Common myeloid progenitor, CD34-positive (primary cell): Measurements from ENCODE around the gene GNA14.

Source experiments
- CTCF ChIA-PET: fragments of 350-600 bp; sonication (Branson Sonifier 250); formaldehyde crosslinking; loops from one replicate; lab custom pipeline; 2021; ENCODE audit warnings: antibody characterized with exemption; lab: Charles Lee
- POLR2A ChIA-PET: fragments of 350-600 bp; sonication (Branson Sonifier 250); formaldehyde crosslinking; loops from one replicate; lab custom pipeline; 2021; ENCODE audit warnings: antibody characterized with exemption; lab: Charles Lee
- DNase-seq, 3 donors: peaks; one replicate each; pipeline versions ENCODE4 v3.0.0 to v3.0.0-alpha.2; 2013
- H3K27ac ChIP-seq, 2 experiments: 1 replicate in 1 of 2; 2 replicates in 1 of 2; pipeline ENCODE4 v1.7.0; 2013; ENCODE audit warnings: inconsistent platforms in 2 of 2, low read length in 2 of 2, mild to moderate bottlenecking in 2 of 2, low read depth in 1 of 2, moderate library complexity in 1 of 2; ENCODE audit not compliant: severe bottlenecking in 2 of 2, insufficient read depth in 1 of 2, poor library complexity in 1 of 2
- H3K27me3 ChIP-seq, 5 experiments: replicated peaks in 2 of 5; 1 replicate in 3 of 5; 2 replicates in 2 of 5; pipeline versions ENCODE4 v1.6.1 to v1.7.0; 2013; ENCODE audit warnings: low read length in 4 of 5, mild to moderate bottlenecking in 2 of 5, moderate library complexity in 2 of 5, inconsistent platforms in 1 of 5; ENCODE audit not compliant: insufficient read depth in 5 of 5, control insufficient read depth in 4 of 5
- H3K36me3 ChIP-seq, 4 experiments: 1 replicate in 2 of 4; 2 replicates in 2 of 4; pipeline versions ENCODE4 v1.6.1 to v1.7.0; 2013; ENCODE audit warnings: low read length in 3 of 4, control low read depth in 1 of 4, mild to moderate bottlenecking in 1 of 4; ENCODE audit not compliant: control insufficient read depth in 4 of 4, insufficient read depth in 4 of 4
- H3K4me1 ChIP-seq, 4 experiments: 1 replicate in 3 of 4; 2 replicates in 1 of 4; pipeline versions ENCODE4 v1.6.1 to v1.7.1; 2013; ENCODE audit warnings: low read length in 3 of 4, mild to moderate bottlenecking in 3 of 4, control low read depth in 1 of 4, inconsistent platforms in 1 of 4, moderate library complexity in 1 of 4; ENCODE audit not compliant: control insufficient read depth in 4 of 4, insufficient read depth in 4 of 4; ENCODE audit errors: control extremely low read depth in 1 of 4
- H3K4me3 ChIP-seq, 7 experiments: 1 replicate in 4 of 7; 2 replicates in 3 of 7; pipeline versions ENCODE4 v1.5.1 to v1.7.0; 2013; ENCODE audit warnings: mild to moderate bottlenecking in 7 of 7, low read length in 6 of 7, moderate library complexity in 6 of 7, inconsistent platforms in 2 of 7, low read depth in 2 of 7, control low read depth in 1 of 7; ENCODE audit not compliant: insufficient read depth in 4 of 7, control insufficient read depth in 1 of 7; ENCODE audit errors: extremely low read depth in 1 of 7
- H3K9me3 ChIP-seq, 5 experiments: 1 replicate in 4 of 5; 2 replicates in 1 of 5; pipeline versions ENCODE4 v1.6.1 to v1.7.1; 2013; ENCODE audit warnings: low read length in 4 of 5, mild to moderate bottlenecking in 2 of 5, inconsistent platforms in 1 of 5, low read depth in 1 of 5, moderate library complexity in 1 of 5; ENCODE audit not compliant: control insufficient read depth in 4 of 5, insufficient read depth in 2 of 5; ENCODE audit errors: control extremely low read depth in 1 of 5
- whole genome bisulfite sequencing: methylation state at CpG from one replicate; pipeline ENCODE4 v1.1.5; 2013; ENCODE audit not compliant: insufficient coverage; 5-methylcytosine and 5-hydroxymethylcytosine counted together

GNA14 gene

DNA sequence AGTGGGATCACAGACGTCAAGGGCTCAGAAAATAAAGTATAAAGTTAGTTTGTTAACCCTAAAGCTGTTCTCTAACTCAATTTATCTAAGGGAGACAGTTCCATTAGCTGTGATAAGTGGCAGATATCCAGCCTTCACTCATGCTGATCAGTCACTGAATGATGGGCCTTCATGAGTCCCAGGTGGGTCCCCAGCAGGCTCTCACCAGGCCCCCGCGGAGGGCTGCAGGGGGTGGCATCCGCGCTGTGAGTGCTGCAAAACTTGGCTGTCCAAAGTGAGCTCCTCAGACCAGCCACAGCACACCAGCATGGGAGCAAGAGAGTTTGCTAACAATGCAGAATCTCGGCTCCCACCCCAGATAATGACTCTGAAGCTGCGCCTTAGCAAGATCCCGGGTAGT, 187.2 kb downstream of the GNA14 start:
- Histone ChIP-seq H3K27ac (no peak overlapping the region), H3K27me3 (no peaks in the 10 kb centered on the region), H3K4me1 (no peaks in the 10 kb centered on the region), H3K9me3 (no peaks in the 10 kb centered on the region), H3K4me3 (no peak overlapping the region), H3K36me3 (no peaks in the 10 kb centered on the region)
- CTCF ChIA-PET = interaction anchor here (1.3 to 9.6 kb wide), 2 partner anchors 10 to 289 kb away, joined by 5 to 72 read pairs; no protein-coding TSS in a partner anchor
- no peak for DNase-seq
- POLR2A ChIA-PET = no interaction called here
- 83% methylated on average over 6 of the region's 8 CpGs for WGBS

DNA sequence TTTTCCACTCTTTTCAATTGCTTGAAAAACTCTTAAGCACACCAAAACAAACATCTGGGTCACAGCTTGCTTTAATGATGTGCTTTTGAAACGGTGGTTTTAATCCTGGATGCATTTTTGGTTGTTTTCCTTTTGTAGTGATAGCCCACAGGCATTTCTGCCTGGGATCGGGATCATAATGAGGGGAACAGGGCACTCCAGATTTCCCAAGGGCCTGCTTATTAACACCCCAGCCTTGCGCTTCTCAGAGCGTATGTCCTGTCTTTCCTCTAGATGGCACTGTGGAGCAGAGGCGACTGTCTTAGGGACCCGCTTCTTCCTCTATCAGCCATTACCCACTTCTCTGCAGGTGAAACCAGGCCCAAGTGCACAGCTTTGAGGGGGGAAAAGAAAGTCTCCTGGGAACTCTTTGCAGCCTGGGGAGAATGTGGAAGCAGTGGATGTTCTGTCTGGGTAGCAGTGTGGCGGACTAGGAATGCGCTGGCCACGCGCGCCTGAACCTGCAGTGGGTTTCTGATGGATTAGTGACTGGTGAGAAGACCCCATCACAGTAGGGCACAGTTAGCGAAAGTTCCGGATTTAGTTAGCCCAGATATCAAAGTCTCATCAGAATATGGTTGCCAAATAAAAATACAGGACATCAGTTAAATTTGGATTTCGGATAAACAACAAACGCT, 190.1 kb downstream of the GNA14 start:
- Histone ChIP-seq H3K4me1 (peaks cover 5 to 19% (median 9%) of the 10 kb centered on the region in 4 experiments), H3K27ac (no peak overlapping the region), H3K27me3 (no peaks in the 10 kb centered on the region), H3K4me3 (no peak overlapping the region), H3K36me3 (no peaks in the 10 kb centered on the region), H3K9me3 (no peaks in the 10 kb centered on the region)
- 79% methylated on average over 10 of the region's 15 CpGs for WGBS
- peak; percentile 64 to 81 (median 77) for DNase-seq
- ChIA-PET POLR2A (no interaction called here), CTCF (interaction anchor here (0.6 to 9.6 kb wide), 19 partner anchors 10 to 670 kb away, joined by 3 to 75 read pairs (median 4); partner anchors contain the start of gene GNA14)

DNA sequence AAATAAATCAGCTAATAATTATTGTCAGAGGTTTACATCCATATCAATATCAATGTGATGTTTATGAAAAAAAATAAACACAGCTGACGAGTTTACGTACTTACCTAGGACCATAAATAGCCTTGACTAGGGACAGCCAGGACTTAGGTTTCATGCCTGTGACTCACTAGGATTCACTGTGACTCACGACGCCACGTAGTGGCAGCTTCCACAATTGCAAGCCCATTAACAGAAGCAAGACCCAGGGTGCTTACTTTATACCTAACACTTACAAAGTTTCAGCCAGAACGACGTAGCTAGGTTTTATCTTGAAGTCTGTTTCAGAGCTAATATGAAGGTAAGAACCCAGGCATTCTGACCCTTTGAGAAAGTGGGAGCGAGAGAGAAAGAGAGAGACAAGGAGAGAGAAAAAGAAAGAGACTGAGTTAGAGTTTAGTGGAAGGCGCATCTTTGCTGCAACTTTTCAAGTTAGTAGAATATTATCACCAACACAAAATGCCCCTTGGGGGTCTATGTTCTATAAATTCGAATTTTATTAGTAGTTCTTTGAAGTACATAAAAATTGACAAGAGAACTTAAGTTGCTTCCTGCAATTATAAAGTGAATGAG, 191.2 kb downstream of the GNA14 start:
- Histone ChIP-seq H3K9me3 (no peaks in the 10 kb centered on the region), H3K36me3 (no peaks in the 10 kb centered on the region), H3K27me3 (no peaks in the 10 kb centered on the region), H3K4me3 (no peak overlapping the region), H3K4me1 (peaks cover 5 to 20% (median 9%) of the 10 kb centered on the region in 4 experiments), H3K27ac (no peak overlapping the region)
- CTCF ChIA-PET = interaction anchor here (0.6 to 9.6 kb wide), 29 partner anchors 11 to 759 kb away, joined by 3 to 75 read pairs (median 4); partner anchors contain the start of gene GNA14
- POLR2A ChIA-PET = no interaction called here
- peak; percentile 85 to 93 (median 88) for DNase-seq
- 59% methylated on average over 3 of the region's 10 CpGs for WGBS

DNA sequence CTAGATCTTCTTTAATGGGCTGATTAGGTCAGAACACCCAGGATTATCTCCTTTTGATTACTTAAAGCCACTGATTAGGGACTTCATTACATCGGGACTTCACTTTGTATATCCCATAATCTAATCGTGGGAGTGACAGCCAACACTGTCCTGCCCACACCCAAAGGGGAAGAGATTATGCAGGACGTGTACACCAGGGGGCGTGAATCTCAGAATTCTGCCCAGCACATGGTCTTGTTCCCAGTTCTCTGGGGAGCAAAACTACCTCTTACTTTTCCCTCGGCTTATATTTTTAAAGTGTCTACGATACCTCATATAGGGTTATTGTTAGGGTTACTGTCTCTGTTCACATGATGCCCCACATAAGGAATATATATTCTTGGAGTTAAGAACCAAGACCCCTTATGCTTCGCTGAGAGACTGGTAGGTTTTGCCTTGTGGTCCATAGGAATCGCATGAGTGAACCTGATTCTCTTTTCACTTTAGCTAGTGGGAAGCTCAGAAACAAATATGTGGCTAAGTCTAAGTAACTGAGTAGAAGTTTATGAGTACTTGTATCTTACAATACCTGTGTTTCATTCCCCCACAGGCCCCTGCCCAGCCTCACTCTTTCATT, 192.7 kb downstream of the GNA14 start:
- peaks cover 5 to 20% (median 9%) of the 10 kb centered on the region in 4 experiments for H3K4me1 ChIP-seq
- no peaks in the 10 kb centered on the region for H3K27me3 ChIP-seq
- no peak overlapping the region for H3K27ac ChIP-seq
- H3K36me3 ChIP-seq = no peaks in the 10 kb centered on the region
- DNase-seq = peak; percentile 36 to 49 (median 38)
- WGBS = 68% methylated on average over 6 of the region's 8 CpGs
- no peak overlapping the region for H3K4me3 ChIP-seq
- H3K9me3 ChIP-seq = peaks cover 0 to 2% (median 0%) of the 10 kb centered on the region in 5 experiments
- POLR2A ChIA-PET = no interaction called here
- CTCF ChIA-PET = interaction anchor here (1.0 to 9.6 kb wide), 7 partner anchors 12 to 387 kb away, joined by 3 to 75 read pairs (median 9); partner anchors contain the start of gene GNA14

DNA sequence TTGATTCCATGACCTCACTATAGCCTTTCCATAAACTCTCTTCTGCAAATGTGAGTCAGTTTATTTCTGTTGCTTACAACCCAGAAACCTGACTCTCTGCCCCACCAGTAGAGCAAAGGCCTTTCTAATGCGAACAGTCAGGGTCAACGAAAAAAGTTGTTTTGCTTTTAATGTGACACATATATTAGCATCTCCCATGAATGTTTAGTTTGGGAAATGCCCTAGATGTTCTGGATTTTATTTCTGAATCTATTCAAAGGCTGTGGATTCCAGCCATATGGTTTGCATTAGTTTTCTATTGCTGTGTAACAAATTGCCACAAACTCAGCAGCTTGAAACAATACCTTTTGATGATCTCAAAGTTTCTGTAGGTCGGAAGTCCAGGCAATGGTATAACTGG, 193.5 kb downstream of the GNA14 start:
- CTCF ChIA-PET = interaction anchor here (0.6 to 9.6 kb wide), 11 partner anchors 11 to 299 kb away, joined by 3 to 75 read pairs (median 4); no protein-coding TSS in a partner anchor
- Histone ChIP-seq H3K4me3 (no peak overlapping the region), H3K27ac (no peak overlapping the region), H3K27me3 (no peaks in the 10 kb centered on the region), H3K4me1 (peaks cover 5 to 20% (median 9%) of the 10 kb centered on the region in 4 experiments), H3K36me3 (no peaks in the 10 kb centered on the region), H3K9me3 (peaks cover 0 to 3% (median 0%) of the 10 kb centered on the region in 5 experiments)
- WGBS = 100% methylated on average over 1 of the region's 3 CpGs
- no peak for DNase-seq
- POLR2A ChIA-PET = no interaction called here

DNA sequence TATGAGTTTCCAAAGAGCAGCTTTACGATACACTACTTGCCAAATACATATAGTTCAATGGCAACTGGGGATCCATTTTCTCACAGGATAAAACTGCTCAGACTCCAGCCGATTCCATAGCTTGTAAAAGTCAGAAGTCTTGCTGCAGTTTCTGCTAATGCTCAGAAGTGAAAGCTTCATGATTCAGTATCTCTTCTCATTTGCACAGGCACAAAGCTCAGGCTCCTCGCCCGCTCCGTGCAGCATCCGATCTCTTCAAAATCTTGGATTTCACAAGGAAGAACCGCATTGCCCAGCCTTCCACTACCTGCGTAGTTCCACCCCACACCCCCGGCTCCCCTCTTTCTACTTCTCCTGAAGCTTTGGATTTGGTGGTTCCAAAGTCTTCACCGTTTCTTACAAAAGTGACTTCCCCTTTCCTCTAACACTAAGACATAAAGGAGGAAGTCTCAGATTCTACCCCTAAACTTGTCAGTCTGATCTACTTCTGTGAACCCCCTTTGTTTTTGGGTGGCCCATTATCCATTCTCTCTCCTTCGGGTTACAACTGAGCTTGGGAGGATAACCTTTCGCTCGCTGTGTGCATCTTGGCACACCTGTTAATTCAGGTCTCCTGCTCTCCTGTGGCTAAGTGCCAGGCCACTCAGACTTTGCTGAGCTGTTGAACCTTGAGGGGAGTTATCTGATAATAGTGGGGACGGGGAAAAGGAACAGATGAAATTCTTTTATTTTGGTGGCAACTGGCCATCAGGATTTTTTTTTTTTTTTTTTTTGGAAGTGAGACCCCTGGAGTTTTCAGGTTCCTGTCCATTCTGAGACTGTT, 194.1 kb downstream of the GNA14 start:
- peak overlapping the region in 6 of 7 experiments; percentile 36 to 83 (median 58) for H3K4me3 ChIP-seq
- WGBS = 37% methylated on average over 13 of the region's 14 CpGs
- H3K9me3 ChIP-seq = peaks cover 0 to 3% (median 0%) of the 10 kb centered on the region in 5 experiments
- DNase-seq = peak; percentile 26 to 82 (median 73)
- no peak overlapping the region for H3K27ac ChIP-seq
- no peaks in the 10 kb centered on the region for H3K27me3 ChIP-seq
- ChIA-PET POLR2A (interaction anchor here (0.5 kb wide), 1 partner anchor 70 kb away, joined by 3 read pairs; no protein-coding TSS in a partner anchor), CTCF (interaction anchor here (0.6 to 9.6 kb wide), 12 partner anchors 10 to 299 kb away, joined by 3 to 75 read pairs (median 4); no protein-coding TSS in a partner anchor)
- no peaks in the 10 kb centered on the region for H3K36me3 ChIP-seq
- peaks cover 5 to 20% (median 9%) of the 10 kb centered on the region in 4 experiments for H3K4me1 ChIP-seq
